ENCODE results near the gene CD207.
"Not testable (repeated sequence)": the region's sequence is repeated elsewhere in the genome, so short reads cannot be mapped to it uniquely, and the experiment has no call there.

Gene CD207

DNA sequence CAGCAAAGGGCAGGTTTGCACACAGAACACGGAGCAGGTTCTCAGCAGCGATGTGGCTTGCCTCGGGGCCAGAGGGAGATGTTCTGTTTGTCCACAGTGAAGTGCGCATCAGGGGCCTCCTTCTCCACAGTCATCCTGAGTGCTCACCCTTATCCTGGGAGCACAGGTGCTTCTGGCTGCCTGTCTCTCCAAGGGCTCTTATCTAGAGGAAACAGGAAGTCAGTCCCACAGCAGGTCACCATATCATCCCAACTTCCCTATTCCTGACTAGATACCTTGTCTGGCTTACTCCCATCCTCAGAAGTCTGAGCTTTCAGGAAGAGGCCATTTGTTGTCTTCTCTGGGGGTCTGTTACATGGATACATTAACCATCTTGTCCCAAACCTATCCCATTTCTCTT, at the start of gene CD207:
CD207 (minus strand) TSS at position 174 of the 400 bp plus-strand sequence; CDS start at position 134, 40 bp downstream.
- no peak for DNase-seq

DNA sequence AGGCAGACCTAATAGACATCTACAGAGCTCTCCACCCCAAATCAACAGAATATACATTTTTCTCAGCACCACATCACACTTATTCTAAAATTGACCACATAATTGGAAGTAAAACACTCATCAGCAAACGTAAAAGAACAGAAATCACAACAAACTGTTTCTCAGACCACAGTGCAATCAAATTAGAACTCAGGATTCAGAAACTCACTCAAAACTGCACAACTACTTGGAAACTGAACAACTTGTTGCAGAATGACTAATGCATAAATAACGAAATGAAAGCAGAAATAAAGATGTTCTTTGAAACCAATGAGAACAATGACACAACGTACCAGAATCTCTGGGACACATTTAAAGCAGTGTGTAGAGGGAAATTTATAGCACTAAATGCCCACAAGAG, 42.9 kb upstream of the CD207 start:
- DNase-seq: not testable (repeated sequence)

DNA sequence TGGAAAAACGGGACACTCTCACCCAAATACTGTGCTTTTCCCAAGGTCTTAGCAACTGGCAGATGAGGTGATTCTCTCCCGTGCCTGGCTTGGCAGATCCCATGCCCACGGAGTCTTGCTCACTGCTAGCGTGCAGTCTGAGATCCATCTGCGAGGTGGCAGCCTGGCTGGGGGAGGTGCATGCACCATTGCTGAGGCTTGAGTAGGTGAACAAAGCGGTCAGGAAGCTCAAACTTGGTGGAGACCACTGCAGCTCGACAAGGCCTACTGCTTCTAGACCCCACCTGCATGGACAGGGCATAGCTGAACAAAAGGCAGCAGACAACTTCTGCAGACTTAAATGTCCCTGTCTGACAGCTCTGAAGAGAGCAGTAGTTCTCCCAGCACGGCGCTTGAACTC, 40.5 kb upstream of the CD207 start:
- not testable (repeated sequence) for DNase-seq

DNA sequence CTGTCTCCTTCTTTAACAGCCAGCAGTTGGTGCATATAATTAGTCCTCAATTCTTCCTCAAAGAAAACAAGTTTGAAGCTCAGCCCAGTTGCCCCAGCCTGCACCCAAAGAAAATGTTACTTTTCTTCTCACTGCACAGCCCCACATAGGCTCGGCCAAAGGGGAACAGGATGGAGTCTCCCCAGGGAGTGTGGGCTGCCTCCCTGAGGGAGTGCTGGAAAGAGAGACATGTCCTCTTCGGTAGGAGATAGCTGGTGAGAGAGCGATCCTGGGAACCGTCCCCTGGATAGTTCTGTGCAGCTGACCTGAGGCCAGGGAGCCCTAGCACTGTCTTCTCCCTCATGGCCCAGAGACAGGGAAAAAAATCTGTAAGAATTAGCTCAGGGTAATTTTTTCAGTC, 37.9 kb upstream of the CD207 start:
- no peak for DNase-seq

DNA sequence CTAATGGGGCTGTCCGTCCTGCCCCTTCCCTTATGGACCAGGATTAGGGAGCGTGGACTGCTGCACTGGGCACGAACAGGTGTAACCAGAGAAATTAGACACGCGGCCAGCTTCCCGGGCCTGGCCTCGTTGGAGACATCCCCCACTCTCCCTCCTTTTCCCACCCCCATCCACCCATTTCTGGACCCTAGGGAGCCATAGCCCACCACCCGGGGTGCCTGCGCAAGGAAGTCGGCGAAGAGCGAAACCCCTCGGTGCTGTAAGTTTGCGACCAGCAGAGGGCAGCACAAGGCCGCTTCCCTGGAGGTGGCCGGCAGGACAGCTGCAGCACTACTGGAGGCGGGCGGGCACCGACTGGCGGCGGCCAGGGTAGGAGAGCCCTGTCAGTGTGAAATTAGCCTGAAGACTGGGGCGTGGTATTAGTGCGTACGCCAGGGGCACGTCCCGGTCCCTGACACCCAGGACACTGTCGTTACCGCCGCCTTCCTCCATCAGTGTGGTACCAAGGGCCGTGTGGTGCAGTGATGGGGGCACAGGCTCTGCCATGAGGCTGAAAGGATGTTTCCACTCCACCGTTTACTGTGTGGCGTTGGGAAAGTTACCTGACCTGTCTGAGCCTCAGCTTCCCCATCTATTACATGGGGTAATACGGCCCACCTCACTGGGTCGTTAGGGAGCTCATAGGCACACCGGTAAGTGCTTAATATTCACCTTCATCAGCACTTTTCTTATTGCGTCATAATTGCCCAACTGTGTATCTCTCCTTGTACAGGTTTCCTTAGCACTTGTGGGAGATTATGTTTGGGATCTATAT, 36.0 kb upstream of the CD207 start:
- no peak for DNase-seq

DNA sequence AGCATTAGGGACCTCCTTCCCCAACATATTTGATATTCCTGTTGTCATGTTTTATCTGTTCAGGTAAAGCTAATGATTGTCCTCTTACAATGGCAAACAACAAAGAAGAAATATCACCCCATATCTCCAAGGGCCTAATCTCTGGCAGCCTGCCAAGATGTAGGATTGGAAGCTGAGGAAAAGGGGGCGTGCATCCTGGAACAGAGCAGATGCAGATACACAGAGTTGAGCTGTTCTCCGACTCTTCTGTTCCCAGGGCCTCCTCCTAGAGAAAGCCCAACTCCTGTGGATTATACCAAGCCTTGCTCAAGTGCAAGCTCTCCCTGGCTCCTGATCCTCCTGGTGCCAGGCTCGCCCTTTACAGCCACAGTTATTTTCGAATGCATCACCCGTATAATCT, 35.2 kb upstream of the CD207 start:
- no peak for DNase-seq

DNA sequence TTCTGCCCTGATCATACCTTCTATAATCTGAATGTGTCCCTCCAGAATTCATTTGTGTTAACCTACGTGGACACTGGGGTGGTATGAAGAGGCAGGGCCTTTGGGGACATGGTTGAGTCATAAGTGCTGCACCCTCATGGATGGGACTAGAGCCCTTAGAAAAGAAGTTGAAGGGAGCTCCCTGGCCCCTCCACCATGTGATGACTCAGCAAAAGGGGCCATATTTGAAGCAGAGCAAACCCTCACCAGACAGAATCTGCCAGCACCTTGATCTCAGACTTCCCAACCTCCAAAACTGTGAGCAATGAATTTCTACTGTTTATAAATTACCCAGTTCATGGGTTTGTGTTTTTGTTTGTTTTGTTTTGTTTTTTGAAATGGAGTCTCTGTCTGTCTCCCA, 33.4 kb upstream of the CD207 start:
- no peak for DNase-seq

DNA sequence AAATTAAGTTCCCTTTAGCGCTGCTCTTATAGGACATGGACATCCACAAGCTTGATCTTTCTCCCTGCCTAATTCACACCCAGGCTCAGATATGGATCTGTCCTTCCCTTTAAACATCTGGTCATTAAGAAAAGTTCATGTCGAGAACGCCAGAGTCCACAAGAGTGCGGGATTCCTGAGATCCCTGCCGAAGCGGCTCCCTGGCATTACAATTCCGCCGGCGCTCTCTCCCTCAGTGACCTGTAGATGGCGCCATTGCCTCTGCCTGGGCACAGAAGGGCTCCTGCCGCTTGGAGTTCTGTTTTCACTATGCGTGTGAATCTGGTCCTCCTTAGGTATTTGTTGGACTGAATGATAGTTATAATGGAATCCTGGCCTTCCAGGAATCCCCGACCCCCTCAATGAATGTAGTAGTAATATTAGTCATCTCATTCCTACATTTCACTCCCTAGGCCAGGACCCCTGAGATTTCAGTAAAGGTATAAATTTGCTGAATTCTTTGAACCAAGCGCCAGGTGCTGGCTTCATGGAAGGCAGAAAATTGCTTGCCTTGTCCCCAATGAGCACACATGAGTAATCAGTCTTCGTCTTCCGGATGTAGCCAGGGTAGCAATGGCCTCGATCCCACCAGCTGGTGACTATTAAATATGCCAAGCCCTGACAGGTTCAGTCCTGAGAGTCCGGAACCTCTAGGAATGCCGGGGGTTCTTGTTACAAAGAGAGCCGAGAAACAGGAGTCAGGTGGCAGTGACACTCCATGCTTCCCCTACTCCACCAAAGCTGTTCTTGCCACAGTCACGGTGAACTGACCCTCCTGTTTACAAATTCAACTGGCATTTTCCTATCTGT, 26.4 kb upstream of the CD207 start:
- no peak for DNase-seq

DNA sequence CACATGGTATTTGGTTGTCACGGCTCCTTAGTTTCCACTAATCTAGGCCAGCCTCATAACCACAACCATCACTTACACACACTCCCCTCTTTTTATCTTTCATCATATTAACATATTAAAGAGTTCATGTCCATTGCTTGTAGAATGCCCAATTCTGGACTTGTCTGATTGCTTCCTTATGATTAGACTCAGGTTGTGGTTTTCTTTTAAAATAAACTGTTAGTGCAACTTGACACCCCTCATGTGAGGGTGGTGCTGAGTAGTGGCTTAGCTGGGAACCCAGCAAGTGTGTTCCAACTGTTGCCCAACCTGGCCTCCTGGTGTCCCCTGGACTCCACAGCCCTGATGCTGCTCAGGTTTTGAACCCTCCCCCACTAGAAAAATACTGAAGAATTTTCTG, 20.1 kb upstream of the CD207 start:
- DNase-seq: no peak

DNA sequence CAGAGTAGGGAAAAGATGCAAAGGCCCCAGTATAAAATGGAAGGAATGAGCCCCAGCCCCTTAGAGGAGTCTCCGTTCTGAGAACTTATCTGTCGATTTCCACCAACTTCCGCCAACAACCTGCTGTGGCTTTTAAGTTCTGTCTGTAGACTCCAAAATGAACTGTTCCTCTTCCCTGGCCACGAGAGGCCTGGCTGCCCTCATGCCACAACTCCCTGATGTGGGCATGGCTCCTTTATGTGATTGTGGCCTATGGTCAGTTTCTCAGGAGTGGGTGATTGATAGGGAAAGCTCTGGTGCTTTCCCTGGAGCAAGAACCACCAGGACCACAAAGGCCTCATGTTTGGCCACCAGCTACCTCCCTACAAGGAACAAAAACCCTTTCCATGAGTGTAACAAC, 18.8 kb upstream of the CD207 start:
- DNase-seq: no peak

DNA sequence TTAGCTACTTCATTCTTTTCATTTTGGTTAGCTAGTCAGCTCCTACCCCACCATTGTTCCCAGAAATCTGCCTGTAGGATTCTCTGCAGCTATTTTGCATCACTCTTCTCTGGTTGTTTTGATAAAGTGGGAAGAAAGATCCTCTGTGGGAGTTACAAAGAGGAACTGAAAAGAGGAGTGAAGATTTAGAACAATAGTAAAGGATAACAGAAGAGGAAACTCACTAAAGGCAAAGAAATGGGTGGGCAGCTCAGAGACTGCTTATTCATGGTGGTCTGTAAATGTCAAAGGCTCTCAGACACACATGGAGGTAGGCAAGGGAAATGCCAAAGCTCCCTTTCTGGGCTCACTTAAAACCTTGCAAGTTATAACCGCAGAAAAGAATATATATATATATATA, 17.2 kb upstream of the CD207 start:
- no peak for DNase-seq

DNA sequence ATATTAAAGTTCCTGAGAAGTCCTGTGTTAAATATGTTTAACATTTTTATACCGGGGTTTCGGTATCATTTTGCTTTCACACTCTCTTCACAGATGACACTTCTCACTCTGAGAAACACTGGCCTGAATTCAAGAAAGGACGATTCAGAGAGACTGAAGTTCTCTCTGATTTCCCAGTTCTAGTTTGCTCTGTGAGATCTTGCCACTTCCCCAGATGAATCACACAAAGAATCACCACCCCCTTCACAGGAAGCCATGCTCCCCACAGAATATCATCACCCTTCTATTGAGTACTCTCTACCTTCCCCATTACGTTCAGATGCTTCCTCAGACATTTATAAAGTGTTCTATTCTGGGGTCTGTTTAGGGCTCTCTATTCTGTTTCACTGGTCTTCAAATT, 16.1 kb upstream of the CD207 start:
- no peak for DNase-seq

DNA sequence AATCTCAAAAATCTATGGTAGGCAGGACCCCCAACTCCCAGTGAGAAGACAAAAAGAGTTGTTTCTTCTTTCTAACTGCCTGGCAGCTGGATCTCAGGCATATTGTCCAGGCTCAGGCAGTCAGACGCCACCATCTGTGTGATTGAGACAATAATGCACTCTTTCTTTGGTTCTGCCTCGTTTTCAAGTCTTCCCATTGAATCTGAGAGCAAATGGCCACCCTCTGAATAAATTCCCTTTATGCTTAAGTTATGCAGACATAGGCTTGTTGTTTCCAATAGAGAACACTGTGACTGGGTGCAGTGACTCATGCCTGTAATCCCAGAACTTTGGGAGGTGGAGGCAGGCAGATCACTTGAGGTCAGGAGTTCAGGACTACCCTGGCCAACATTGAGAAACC, 15.3 kb upstream of the CD207 start:
- no peak for DNase-seq

DNA sequence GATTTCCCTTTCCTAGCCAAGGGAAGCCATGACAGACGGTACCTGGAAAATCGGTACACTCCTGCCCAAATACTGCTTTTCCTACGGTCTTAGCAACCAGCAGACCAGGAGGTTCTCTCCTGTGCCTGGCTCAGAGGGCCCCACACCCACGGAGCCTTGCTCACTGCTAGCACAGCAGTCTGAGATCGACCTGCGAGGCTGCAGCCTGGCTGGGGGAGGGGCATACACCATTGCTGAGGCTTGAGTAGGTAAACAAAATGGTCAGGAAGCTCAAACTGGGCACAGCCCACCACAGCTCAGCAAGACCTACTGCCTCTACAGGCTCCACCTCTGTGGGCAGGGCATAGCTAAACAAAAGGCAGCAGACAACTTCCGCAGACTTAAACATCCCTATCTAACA, 6.8 kb upstream of the CD207 start:
- DNase-seq: no peak

DNA sequence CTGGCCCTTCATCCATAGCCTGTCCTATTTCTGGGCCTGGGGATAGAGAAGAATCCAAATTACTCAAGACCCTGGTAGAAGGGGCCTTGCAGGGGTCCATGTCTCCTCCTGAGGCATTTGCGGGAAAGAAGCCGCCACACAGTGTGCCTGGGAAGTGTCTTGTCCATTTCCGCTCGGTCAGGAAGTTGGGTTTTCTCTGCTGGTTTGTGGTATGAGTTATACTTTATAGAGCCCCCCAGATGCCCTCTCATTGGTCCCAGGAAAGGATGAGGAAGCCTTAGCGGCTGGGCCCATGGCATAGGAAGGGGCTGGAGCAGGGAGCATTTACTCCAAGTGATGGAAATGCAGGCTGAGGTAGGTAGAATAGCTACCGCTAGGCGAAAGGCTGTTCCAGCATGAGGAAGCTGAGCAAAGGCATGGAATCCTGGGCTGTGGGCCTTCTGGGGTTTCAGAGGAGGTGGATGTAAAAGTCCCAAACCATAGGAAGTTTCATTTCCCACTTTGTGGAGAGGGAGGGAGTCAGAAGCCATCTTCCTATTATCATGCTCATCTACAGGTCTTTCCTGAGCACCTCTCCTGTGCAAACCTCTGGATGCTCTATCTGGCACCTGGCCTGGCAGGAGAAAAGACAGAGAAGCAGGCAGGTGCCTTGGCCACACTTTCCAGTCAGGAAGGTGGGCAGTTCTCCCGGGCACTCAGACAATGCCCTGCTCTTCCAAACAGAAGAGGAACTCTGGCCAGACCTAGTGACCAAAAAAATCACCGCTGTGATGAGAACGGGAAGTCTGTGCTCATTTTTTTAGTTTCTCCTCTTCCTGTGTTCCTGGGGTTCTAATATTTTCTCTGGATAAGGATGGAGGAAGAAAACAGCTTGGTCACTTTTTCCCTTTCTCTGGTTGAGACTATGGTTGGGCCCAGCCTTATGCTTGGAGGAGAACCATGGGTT, 2.6 kb upstream of the CD207 start:
- no peak for DNase-seq

DNA sequence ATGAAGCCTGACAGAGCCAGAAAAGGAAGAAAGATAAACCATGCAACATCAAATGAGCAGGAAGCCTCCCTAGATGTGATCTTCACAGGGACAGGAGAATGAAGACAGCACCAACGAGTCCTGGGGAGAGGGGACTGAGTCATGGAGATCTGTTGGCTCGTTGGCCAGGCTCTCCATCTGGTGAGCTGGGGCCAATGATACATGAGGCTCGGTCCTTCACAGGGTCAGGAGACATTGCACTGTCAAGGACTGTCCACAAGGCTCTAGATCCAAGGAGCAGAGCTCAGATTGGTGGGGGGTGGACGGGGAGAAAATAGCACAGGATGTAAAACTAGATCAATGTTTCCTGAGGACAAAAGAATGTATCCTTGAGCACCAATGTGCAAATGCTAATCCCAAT, 735 bp downstream of the CD207 start:
- DNase-seq: no peak

DNA sequence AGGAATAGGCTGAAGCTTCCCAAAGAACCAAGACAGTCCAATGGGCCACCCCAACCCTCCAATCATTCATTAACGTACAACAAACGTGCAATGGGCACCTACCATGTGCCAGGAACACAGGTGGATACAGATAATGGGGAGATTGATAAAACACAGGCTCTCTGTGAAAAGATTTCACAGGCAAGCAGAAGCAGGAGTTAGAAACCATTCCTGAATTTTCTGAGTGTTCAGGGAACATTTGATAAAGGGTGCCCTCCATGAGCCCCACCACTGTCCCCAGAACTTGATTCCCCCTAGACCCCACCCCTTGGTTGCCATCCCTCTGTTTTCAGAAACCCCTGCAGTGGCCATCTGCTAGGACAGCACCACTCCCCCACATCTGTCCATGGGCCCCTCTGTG, 1.5 kb downstream of the CD207 start:
- DNase-seq: no peak

DNA sequence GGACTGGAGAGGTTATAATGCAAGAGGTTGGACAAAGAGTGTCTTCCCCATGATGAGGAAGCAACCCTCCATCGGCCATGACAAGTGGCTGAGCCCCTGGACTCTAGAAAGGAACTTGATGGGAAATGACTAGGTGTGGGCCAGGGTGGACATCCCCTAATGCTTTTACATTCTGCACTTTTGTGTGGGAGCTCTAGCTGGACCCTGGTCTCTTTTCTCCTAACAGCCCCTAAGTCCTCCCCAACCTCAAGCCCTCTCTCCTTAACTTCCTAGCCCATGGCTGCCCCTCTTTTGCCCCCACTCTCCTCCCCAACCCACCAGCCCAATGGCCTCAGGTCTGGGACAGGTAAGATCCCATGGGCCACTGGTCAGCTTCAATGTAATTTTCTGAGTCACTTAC, 2.4 kb downstream of the CD207 start:
- DNase-seq: no peak

DNA sequence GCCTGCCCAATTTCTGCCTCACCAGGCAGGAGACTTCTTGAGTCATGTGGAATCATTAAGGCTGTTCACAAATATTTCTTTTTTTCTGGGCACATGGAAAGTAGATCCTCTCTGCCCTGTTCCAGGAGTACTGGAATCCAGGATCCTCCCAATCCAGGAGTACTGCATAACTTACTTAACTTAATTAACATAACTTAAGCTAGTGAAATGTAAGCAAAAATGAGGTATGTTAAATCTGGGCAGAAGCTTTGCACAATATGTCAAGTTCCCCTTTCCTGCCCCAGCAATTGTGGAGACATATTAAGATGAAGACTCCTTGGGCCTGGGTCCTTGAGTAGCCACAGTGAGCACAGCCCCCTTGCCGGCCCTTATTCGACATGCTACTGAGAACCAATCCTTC, 3.2 kb downstream of the CD207 start:
- DNase-seq: no peak

DNA sequence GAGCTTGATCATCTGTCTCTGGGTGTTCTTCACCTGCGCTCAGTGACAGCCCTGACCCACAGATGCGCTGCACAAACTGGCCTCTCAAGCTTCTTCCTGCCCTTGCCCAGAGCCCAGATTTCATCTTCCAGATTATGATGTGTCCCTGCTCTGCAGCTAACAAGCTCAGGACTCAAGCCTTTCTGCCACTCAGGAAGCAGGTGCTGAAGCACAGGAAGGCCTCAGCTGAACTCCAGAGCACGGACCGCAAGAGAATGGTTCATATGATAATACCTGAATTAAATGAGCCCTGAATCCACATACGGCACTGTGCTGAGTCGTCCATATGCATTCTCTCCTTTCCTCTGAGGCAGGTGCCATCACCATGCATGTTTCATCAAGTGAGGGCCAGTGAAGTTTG, 3.8 kb downstream of the CD207 start:
- no peak for DNase-seq

DNA sequence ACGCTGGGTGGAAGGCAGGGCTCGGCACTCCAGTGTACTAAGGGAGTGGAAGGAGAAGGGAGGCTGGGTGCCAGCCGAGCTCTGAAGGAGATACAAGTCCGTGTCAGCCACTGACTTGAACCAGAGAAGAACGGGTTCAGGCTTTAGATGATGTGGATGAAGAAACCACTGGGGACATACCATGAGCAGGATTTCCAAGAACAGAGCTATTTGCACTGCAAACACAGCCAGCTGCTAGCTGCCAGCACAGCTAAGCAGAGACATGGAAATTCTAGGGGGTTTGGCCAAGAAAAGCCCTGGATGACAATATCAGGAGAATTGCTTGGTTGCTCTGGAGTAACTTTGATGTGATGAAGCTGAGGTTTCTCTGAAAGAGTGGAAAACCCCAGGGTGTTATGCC, 5.2 kb downstream of the CD207 start:
- DNase-seq: no peak

DNA sequence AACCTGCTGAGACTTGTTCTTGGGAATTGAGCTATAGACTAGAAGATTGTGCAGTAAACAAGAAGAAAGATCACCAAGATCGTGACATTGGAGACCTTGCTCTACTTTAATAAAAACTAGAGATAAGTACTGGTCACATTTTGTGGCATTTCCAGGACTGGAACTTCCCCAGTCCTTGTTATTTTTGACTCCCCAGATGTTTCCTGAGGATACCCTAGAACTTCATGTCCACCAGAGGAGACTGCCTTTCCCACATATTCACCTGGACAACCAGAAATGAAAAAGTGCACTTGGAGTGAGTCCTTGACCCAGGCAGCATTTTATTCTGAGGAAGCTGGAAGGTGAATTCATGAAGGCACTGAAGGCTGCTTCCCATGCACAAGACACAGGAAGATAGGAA, 5.7 kb downstream of the CD207 start:
- DNase-seq: no peak

All from cortex of kidney (tissue), 1 donor.